GM12878 (cell line): ENCODE data around the gene GALNT3. TPM values are rescaled to one million over a fixed set of nuclear protein-coding genes. Genes with fewer than 3 reads are reported as not detected.

Source experiments
- ATAC-seq: fragments of 200-7000 bp; cut with Tn5 transposase; 3 replicates; pipeline ENCODE4 v1.9.1; 2020; ENCODE audit warnings: mild to moderate bottlenecking, moderate library complexity
- BruUV-seq: library from RNA; stranded (reverse); fragments of 400-500 nt; replicated peaks from 2 replicates; lab custom pipeline; 2021; lab: Mats Ljungman, UMichigan
- CTCF ChIA-PET: fragments of 300-600 bp; sonication (Branson Sonifier 250); formaldehyde crosslinking; extraction: SDS; loops from one replicate; lab custom pipeline; 2021; ENCODE audit warnings: inconsistent platforms; lab: Yijun Ruan, JAX
- POLR2A ChIA-PET: fragments of 350-600 bp; formaldehyde crosslinking; extraction: SDS; loops from one replicate; lab custom pipeline; 2021; ENCODE audit warnings: inconsistent platforms; lab: Charles Lee
- RAD21 ChIA-PET: fragments of 300-600 bp; sonication (Branson Sonifier 250); formaldehyde crosslinking; loops from one replicate; lab custom pipeline; 2023; ENCODE audit warnings: antibody characterized with exemption; ENCODE audit not compliant: unreplicated experiment; lab: Charles Lee
- SMC1A ChIA-PET: fragments of 300-600 bp; sonication (Branson Sonifier 250); formaldehyde crosslinking; loops from one replicate; lab custom pipeline; 2023; ENCODE audit not compliant: unreplicated experiment, uncharacterized antibody; lab: Charles Lee
- DNase-seq: peaks from one replicate; pipeline ENCODE4 v3.0.0-alpha.2; 2011; ENCODE audit warnings: low read depth, low spot score
- FAIRE-seq: peaks from 3 replicates; lab custom pipeline; 2011; peaks lifted over from hg19 to GRCh38; lab: Jason Lieb, UNC
- H2AFZ ChIP-seq: 2 replicates; pipeline ENCODE4 v1.6.0; 2011; ENCODE audit warnings: low read depth, low read length, control low read depth; ENCODE audit not compliant: control insufficient read depth
- H3K27ac ChIP-seq: 2 replicates; pipeline ENCODE4 v1.5.1; 2011; ENCODE audit warnings: control low read depth; ENCODE audit not compliant: control insufficient read depth, insufficient read depth
- H3K27me3 ChIP-seq, 2 experiments: replicated peaks in 1 of 2; 2 replicates each; pipeline versions ENCODE4 v1.6.0 to v1.6.1; 2011; ENCODE audit warnings: low read length in 1 of 2; ENCODE audit not compliant: control insufficient read depth in 2 of 2, insufficient read depth in 2 of 2
- H3K36me3 ChIP-seq, 2 experiments: 2 replicates each; pipeline ENCODE4 v1.5.1; 2011; ENCODE audit warnings: low read length in 1 of 2; ENCODE audit not compliant: control insufficient read depth in 2 of 2, insufficient read depth in 2 of 2
- H3K4me1 ChIP-seq: 2 replicates; pipeline ENCODE4 v1.6.1; 2011; ENCODE audit warnings: mild to moderate bottlenecking, low read length, moderate library complexity, mixed read lengths; ENCODE audit not compliant: control insufficient read depth, insufficient read depth
- H3K4me2 ChIP-seq: 2 replicates; pipeline ENCODE4 v1.6.0; 2011; ENCODE audit warnings: control low read depth; ENCODE audit not compliant: control insufficient read depth, insufficient read depth
- H3K4me3 ChIP-seq: fragments of 200-600 bp; sonication (generic); 2 replicates; pipeline ENCODE4 v1.5.1; 2016
- H3K79me2 ChIP-seq: 2 replicates; pipeline ENCODE4 v1.6.0; 2011; ENCODE audit warnings: low read length; ENCODE audit not compliant: control insufficient read depth, insufficient read depth
- H3K9ac ChIP-seq: 2 replicates; pipeline ENCODE4 v1.8.0; 2011; ENCODE audit warnings: low read length, control low read depth, mixed read lengths; ENCODE audit not compliant: control insufficient read depth, insufficient read depth
- H3K9me3 ChIP-seq: replicated peaks from 3 replicates; pipeline ENCODE4 v1.5.1; 2011; ENCODE audit warnings: mild to moderate bottlenecking, low read length; ENCODE audit not compliant: control insufficient read depth, insufficient read depth
- H4K20me1 ChIP-seq: 2 replicates; pipeline ENCODE4 v1.6.0; 2011; ENCODE audit not compliant: control insufficient read depth, insufficient read depth
- ATF3 ChIP-seq: IDR thresholded peaks from 2 replicates; pipeline ENCODE4 v1.6.1; 2011; ENCODE audit warnings: low read depth, mild to moderate bottlenecking, low read length, moderate library complexity, borderline replicate concordance; ENCODE audit errors: extremely low read depth
- BACH1 ChIP-seq: fragments of 450-650 bp; IDR thresholded peaks from 2 replicates; pipeline ENCODE4 v1.6.1; 2017; ENCODE audit warnings: mild to moderate bottlenecking, borderline replicate concordance
- BMI1 ChIP-seq: fragments of 450-650 bp; IDR thresholded peaks from 2 replicates; pipeline ENCODE4 v1.6.1; 2016; ENCODE audit warnings: mild to moderate bottlenecking, moderate library complexity, borderline replicate concordance
- CEBPZ ChIP-seq: fragments of 150-350 bp; IDR thresholded peaks from 2 replicates; pipeline ENCODE4 v1.6.1; 2016; ENCODE audit warnings: low read depth, low read length
- CHD1 ChIP-seq: IDR thresholded peaks from 2 replicates; pipeline ENCODE4 v1.6.1; 2012; ENCODE audit warnings: low read depth, low read length, improper control_type of control experiment
- E2F8 ChIP-seq: fragments of 450-650 bp; IDR thresholded peaks from 2 replicates; pipeline ENCODE4 v1.6.1; 2018; ENCODE audit warnings: mild to moderate bottlenecking, low read depth, moderate library complexity; ENCODE audit not compliant: partially characterized antibody
- GATAD2B ChIP-seq: fragments of 450-650 bp; conservative IDR thresholded peaks from 2 replicates; pipeline ENCODE4 v1.6.1; 2017; ENCODE audit warnings: low read depth, mild to moderate bottlenecking, moderate library complexity
- HCFC1 ChIP-seq: fragments of 150-350 bp; IDR thresholded peaks from 2 replicates; pipeline ENCODE4 v1.6.1; 2014; ENCODE audit warnings: low read length
- JUNB ChIP-seq: IDR thresholded peaks from 2 replicates; pipeline ENCODE4 v1.6.1; 2016; ENCODE audit warnings: antibody characterized with exemption, mild to moderate bottlenecking
- KLF5 ChIP-seq: fragments of 450-650 bp; IDR thresholded peaks from 2 replicates; pipeline ENCODE4 v1.6.1; 2014; ENCODE audit warnings: mild to moderate bottlenecking; ENCODE audit not compliant: partially characterized antibody
- SKIL ChIP-seq: fragments of 450-650 bp; IDR thresholded peaks from 2 replicates; pipeline ENCODE4 v1.6.1; 2017; ENCODE audit warnings: mild to moderate bottlenecking, low read depth, inconsistent platforms; ENCODE audit not compliant: poor library complexity, severe bottlenecking
- ZBTB4 ChIP-seq: fragments of 450-650 bp; formaldehyde crosslinking; IDR thresholded peaks from 2 replicates; pipeline ENCODE4 v1.4.0; 2022; ENCODE audit warnings: mild to moderate bottlenecking, moderate library complexity
- ZZZ3 ChIP-seq: IDR thresholded peaks from 2 replicates; pipeline ENCODE4 v1.6.1; 2011; ENCODE audit warnings: low read depth; ENCODE audit not compliant: control insufficient read depth, insufficient read length
- WGBS: methylation state at CpG from one replicate; pipeline ENCODE4 v1.1.6; 2016; ENCODE audit warnings: low lambda C conversion rate; ENCODE audit not compliant: insufficient replicate concordance, insufficient coverage; ENCODE audit errors: missing lambda C conversion rate; 5-methylcytosine and 5-hydroxymethylcytosine counted together
- in situ Hi-C: fragments of 300-500 bp; cut with MboI; formaldehyde crosslinking; loops from 9 replicates; pipeline ENCODE4 v1.14.3; 2018; ENCODE audit warnings: mixed read lengths
- intact Hi-C: fragments of 100-400 bp; cut with micrococcal nuclease; formaldehyde crosslinking; loops from one replicate; pipeline ENCODE4 v1.14.2; 2022; ENCODE audit not compliant: unreplicated experiment
- polyA plus RNA-seq, 11 experiments: library from polyadenylated mRNA; depleted of rRNA in 4 of 11; unstranded in 6 of 11; stranded (reverse) in 5 of 11; fragments of >200 nt; fragmentation: Nextera tagmentation in 4 of 11; fragmentation: Illumina TruSeq in 1 of 11; extraction: Ambion mirVana in 4 of 11; extraction: Trizol in 1 of 11; gene quantifications; 1 replicate in 1 of 11; 2 replicates in 10 of 11; pipeline versions ENCODE4 v1.2.1 to v1.2.3, GENCODE V29; 2011 to 2016; ENCODE audit warnings: inconsistent platforms in 2 of 11, missing spikeins in 2 of 11, low read depth in 1 of 11
- total RNA-seq, 4 experiments: library from RNA; depleted of rRNA in 3 of 4; stranded (reverse); fragments of >200 nt in 3 of 4; fragmentation: Illumina TruSeq in 1 of 4; extraction: Trizol in 1 of 4; gene quantifications; 2 replicates each; pipeline versions ENCODE4 v1.2.1 to v1.2.3, GENCODE V29; 2013 to 2021

GALNT3 gene
- total and polyA plus RNA-seq, 10 of the 15 experiments (the other 5 are each of a cell fraction or from before 2014, with no cell fraction given) = 0.53 to 3.7 (median 1.1) TPM

GRCh38 chr2:165839610-165840009, 45.6 kb upstream of the GALNT3 start:
- intact Hi-C loops (no loop called here), in situ Hi-C loops (no loop called here)
- Histone ChIP-seq H3K36me3 (no peaks in the 10 kb centered on the region), H3K4me3 (no peak overlapping the region), H3K4me1 (no peaks in the 10 kb centered on the region), H3K9me3 (no peaks in the 10 kb centered on the region), H3K9ac (no peak overlapping the region), H3K79me2 (no peaks in the 10 kb centered on the region), H3K4me2 (no peak overlapping the region), H4K20me1 (no peaks in the 10 kb centered on the region), H3K27me3 (no peaks in the 10 kb centered on the region), H2AFZ (no peak overlapping the region), H3K27ac (no peak overlapping the region)
- CTCF ChIA-PET = no interaction called here
- DNase-seq = no peak
- WGBS = 28% methylated on average over 2 of the region's 2 CpGs
- TF ChIP-seq CEBPZ (no peak), BACH1 (no peak), SKIL (no peak), CHD1 (no peak), ATF3 (no peak), HCFC1 (no peak), JUNB (no peak), ZZZ3 (no peak), E2F8 (no peak), BMI1 (no peak), GATAD2B (no peak), KLF5 (no peak), ZBTB4 (CRISPR knock-in tag) (no peak)
- no peak for ATAC-seq
- no peak for FAIRE-seq
- POLR2A ChIA-PET = no interaction called here
- SMC1A ChIA-PET = no interaction called here
- RAD21 ChIA-PET = no interaction called here
- no TSS peak for BruUV-seq
